ENCODE results near the gene TIGD6.
"Not testable (repeated sequence)": the region's sequence is repeated elsewhere in the genome, so short reads cannot be mapped to it uniquely, and the experiment has no call there.

The TIGD6 gene

GRCh38 chr5:150000256-150000989 is at the start of gene TIGD6, which contains the start of gene HMGXB3:
Gene TIGD6 (minus strand): TSS chr5:150000654. CDS start chr5:149996348, 4,306 bp downstream.
Gene HMGXB3 (plus strand): TSS chr5:150000739. CDS start chr5:150004853, 4,114 bp downstream.
- DNase-seq: peak; percentile 88 to 91

- DNase-seq: no peak
Measured at GRCh38 chr5:150046031-150046430, 45.6 kb upstream of the TIGD6 start.

GRCh38 chr5:150045549-150045948 is 45.1 kb upstream of the TIGD6 start:
- no peak for DNase-seq

- DNase-seq: no peak
Measured at GRCh38 chr5:150044712-150045111, 44.3 kb upstream of the TIGD6 start.

- no peak for DNase-seq
Measured at GRCh38 chr5:150044329-150044681, 43.9 kb upstream of the TIGD6 start.

GRCh38 chr5:150043657-150044328 is 43.3 kb upstream of the TIGD6 start:
- DNase-seq: no peak

- no peak for DNase-seq
Measured at GRCh38 chr5:150042459-150042858, 42.0 kb upstream of the TIGD6 start.

GRCh38 chr5:150038547-150038946 is 38.1 kb upstream of the TIGD6 start:
- no peak for DNase-seq

- no peak for DNase-seq
Measured at GRCh38 chr5:150036513-150036912, 36.1 kb upstream of the TIGD6 start.

- DNase-seq: no peak
Measured at GRCh38 chr5:150035139-150035895, 34.9 kb upstream of the TIGD6 start.

- no peak for DNase-seq
Measured at GRCh38 chr5:150034662-150035061, 34.2 kb upstream of the TIGD6 start.

- no peak for DNase-seq
Measured at GRCh38 chr5:150033334-150033733, 32.9 kb upstream of the TIGD6 start.

GRCh38 chr5:150028047-150028446 is 27.6 kb upstream of the TIGD6 start:
- DNase-seq: not testable (repeated sequence)

GRCh38 chr5:150026682-150027172 is 26.3 kb upstream of the TIGD6 start:
- no peak for DNase-seq

GRCh38 chr5:150024346-150024984 is 24.0 kb upstream of the TIGD6 start:
- DNase-seq: no peak

GRCh38 chr5:150023136-150023535 is 22.7 kb upstream of the TIGD6 start:
- no peak for DNase-seq

GRCh38 chr5:150022681-150023080 is 22.2 kb upstream of the TIGD6 start:
- no peak for DNase-seq

- DNase-seq: no peak
Measured at GRCh38 chr5:150022158-150022531, 21.7 kb upstream of the TIGD6 start.

- DNase-seq: no peak
Measured at GRCh38 chr5:150021491-150022157, 21.2 kb upstream of the TIGD6 start.

GRCh38 chr5:150020249-150020648 is 19.8 kb upstream of the TIGD6 start:
- DNase-seq: no peak

- no peak for DNase-seq
Measured at GRCh38 chr5:150017226-150018005, 17.0 kb upstream of the TIGD6 start.

- no peak for DNase-seq
Measured at GRCh38 chr5:150016537-150016936, 16.1 kb upstream of the TIGD6 start.
